HCT116 (cell line): Measurements from ENCODE around the gene ADORA1. TPM values are rescaled to one million over a fixed set of nuclear protein-coding genes. Genes with fewer than 3 reads are reported as not detected.

Experiments
- ATAC-seq: fragments of 200-7000 bp; cut with Tn5 transposase; 2 replicates; pipeline ENCODE4 v1.9.1; 2020; ENCODE audit warnings: mild to moderate bottlenecking, moderate library complexity
- BruUV-seq: library from RNA; stranded (reverse); fragments of 400-500 nt; replicated peaks from 2 replicates; lab custom pipeline; 2021; lab: Mats Ljungman, UMichigan
- CTCF ChIA-PET: fragments of 300-600 bp; sonication (Branson Sonifier 250); formaldehyde crosslinking; loops from one replicate; lab custom pipeline; 2021; ENCODE audit warnings: antibody characterized with exemption; lab: Charles Lee
- POLR2A ChIA-PET: fragments of 300-600, 350-600 bp; sonication (Branson Sonifier 250); formaldehyde crosslinking; loops from one replicate; lab custom pipeline; 2021; ENCODE audit warnings: antibody characterized with exemption; lab: Charles Lee
- RAD21 ChIA-PET, 2 experiments: fragments of 300-600 bp; sonication (Branson Sonifier 250); formaldehyde crosslinking; loops; one replicate each; lab custom pipeline; 2023; ENCODE audit warnings: low total read pairs in 2 of 2; ENCODE audit not compliant: uncharacterized antibody in 2 of 2, unreplicated experiment in 2 of 2, low non-redundant PET in 1 of 2; lab: Charles Lee
- DNase-seq: peaks from one replicate; pipeline ENCODE4 v3.0.0-alpha.2; 2010; ENCODE audit warnings: low read depth, low spot score
- H2AFZ ChIP-seq: fragments of 200-600 bp; shearing (Covaris generic), sonication (generic); 2 replicates; pipeline ENCODE4 v1.6.1; 2017; ENCODE audit warnings: low read depth, mixed run types, mixed read lengths, antibody characterized with exemption, low read length; ENCODE audit not compliant: poor library complexity, severe bottlenecking
- H3K27ac ChIP-seq: 2 replicates; pipeline ENCODE4 v1.5.1; 2012; ENCODE audit warnings: low read depth, low read length
- H3K27me3 ChIP-seq: fragments of 200-600 bp; sonication (generic); 2 replicates; pipeline ENCODE4 v1.6.1; 2016; ENCODE audit warnings: mixed run types, low read length, mixed read lengths; ENCODE audit not compliant: insufficient read depth
- H3K36me3 ChIP-seq, 2 experiments: fragments of 200-500 bp in 1 of 2; fragments of 200-600 bp in 1 of 2; sonication (Bioruptor generic) in 1 of 2; sonication (generic) in 1 of 2; 2 replicates each; pipeline versions ENCODE4 v1.5.1 to v1.6.1; 2014 to 2016; ENCODE audit warnings: low read length in 2 of 2, inconsistent platforms in 1 of 2, mixed read lengths in 1 of 2, mixed run types in 1 of 2; ENCODE audit not compliant: insufficient read depth in 2 of 2, control insufficient read depth in 1 of 2
- H3K4me1 ChIP-seq, 2 experiments: fragments of 200-600 bp in 1 of 2; sonication (generic) in 1 of 2; 2 replicates each; pipeline versions ENCODE4 v1.5.1 to v1.6.1; 2012 to 2017; ENCODE audit warnings: low read length in 2 of 2, inconsistent platforms in 1 of 2, mild to moderate bottlenecking in 1 of 2, mixed read lengths in 1 of 2, mixed run types in 1 of 2, moderate library complexity in 1 of 2; ENCODE audit not compliant: insufficient read depth in 2 of 2, control insufficient read depth in 1 of 2
- H3K4me2 ChIP-seq: fragments of 200-600 bp; sonication (generic); 2 replicates; pipeline ENCODE4 v1.6.1; 2017; ENCODE audit warnings: mixed run types, low read length, mixed read lengths
- H3K4me3 ChIP-seq, 2 experiments: fragments of 200-600 bp in 1 of 2; sonication (generic) in 1 of 2; replicated peaks in 1 of 2; 2 replicates each; pipeline ENCODE4 v1.5.1; 2011 to 2016; ENCODE audit warnings: low read length in 2 of 2, control low read depth in 1 of 2, low read depth in 1 of 2, mild to moderate bottlenecking in 1 of 2, mixed read lengths in 1 of 2, mixed run types in 1 of 2
- H3K79me2 ChIP-seq: fragments of 200-600 bp; sonication (generic); 2 replicates; pipeline ENCODE4 v1.6.1; 2017; ENCODE audit warnings: mild to moderate bottlenecking, mixed run types, low read length, moderate library complexity, mixed read lengths; ENCODE audit not compliant: insufficient read depth
- H3K9ac ChIP-seq: fragments of 200-600 bp; sonication (generic); 2 replicates; pipeline ENCODE4 v1.6.1; 2016; ENCODE audit warnings: low read length, mixed read lengths
- H3K9me2 ChIP-seq: fragments of 200-600 bp; sonication (generic), shearing (Covaris generic); 2 replicates; pipeline ENCODE4 v1.6.1; 2017; ENCODE audit warnings: mixed run types, mild to moderate bottlenecking, moderate library complexity; ENCODE audit not compliant: insufficient read depth
- H3K9me3 ChIP-seq, 2 experiments: fragments of 200-500 bp in 1 of 2; fragments of 200-600 bp in 1 of 2; sonication (Bioruptor generic) in 1 of 2; sonication (generic) in 1 of 2; 2 replicates each; pipeline ENCODE4 v1.6.1; 2014 to 2017; ENCODE audit warnings: low read length in 2 of 2, mixed read lengths in 2 of 2, inconsistent platforms in 1 of 2, low read depth in 1 of 2, mild to moderate bottlenecking in 1 of 2, mixed run types in 1 of 2, moderate library complexity in 1 of 2; ENCODE audit not compliant: control insufficient read depth in 1 of 2, insufficient read depth in 1 of 2
- H4K20me1 ChIP-seq: fragments of 200-600 bp; sonication (generic), shearing (Covaris generic); 2 replicates; pipeline ENCODE4 v1.6.1; 2017; ENCODE audit warnings: mixed run types, mild to moderate bottlenecking, moderate library complexity; ENCODE audit not compliant: insufficient read depth
- CBX3 ChIP-seq: IDR thresholded peaks from 2 replicates; pipeline ENCODE4 v1.6.1; 2012; ENCODE audit warnings: low read depth
- CEBPB ChIP-seq: IDR thresholded peaks from 2 replicates; pipeline ENCODE4 v1.6.1; 2012; ENCODE audit warnings: low read depth
- EGR1 ChIP-seq: IDR thresholded peaks from 2 replicates; pipeline ENCODE4 v1.6.1; 2012; ENCODE audit warnings: low read depth
- ELF1 ChIP-seq: IDR thresholded peaks from 2 replicates; pipeline ENCODE4 v1.6.1; 2012; ENCODE audit warnings: low read depth, borderline replicate concordance
- POLR2A ChIP-seq: IDR thresholded peaks from 2 replicates; pipeline ENCODE4 v1.7.0; 2011; ENCODE audit warnings: borderline replicate concordance; ENCODE audit not compliant: insufficient read depth, insufficient read length; ENCODE audit errors: extremely low read depth
- RAD21 ChIP-seq: IDR thresholded peaks from 2 replicates; pipeline ENCODE4 v1.6.1; 2012; ENCODE audit warnings: low read depth, mild to moderate bottlenecking
- SIN3A ChIP-seq: IDR thresholded peaks from 2 replicates; pipeline ENCODE4 v1.6.1; 2012; ENCODE audit warnings: low read depth
- SP1 ChIP-seq: IDR thresholded peaks from 2 replicates; pipeline ENCODE4 v1.6.1; 2012; ENCODE audit warnings: low read depth
- SRF ChIP-seq: IDR thresholded peaks from 2 replicates; pipeline ENCODE4 v1.6.1; 2012; ENCODE audit warnings: low read depth
- TCF7L2 ChIP-seq: IDR thresholded peaks from 2 replicates; pipeline ENCODE4 v1.7.0; 2011; ENCODE audit warnings: borderline replicate concordance, inconsistent platforms; ENCODE audit not compliant: insufficient read depth, insufficient read length; ENCODE audit errors: extremely low read depth
- YY1 ChIP-seq: IDR thresholded peaks from 2 replicates; pipeline ENCODE4 v1.6.1; 2011; ENCODE audit warnings: low read length, low read depth, moderate library complexity, mild to moderate bottlenecking; ENCODE audit not compliant: insufficient replicate concordance; ENCODE audit errors: extremely low read depth
- ZNF274 ChIP-seq: fragments of 200-500 bp; sonication (Bioruptor generic); IDR thresholded peaks from 2 replicates; pipeline ENCODE4 v1.6.1; 2014; ENCODE audit warnings: mild to moderate bottlenecking, low read depth, low read length, inconsistent platforms
- intact Hi-C: fragments of 100-400 bp; cut with micrococcal nuclease; formaldehyde crosslinking; loops from 2 replicates; pipeline ENCODE4 v1.10.0; 2022
- total RNA-seq: library from RNA; stranded (reverse); gene quantifications from one replicate; pipeline ENCODE4 v1.2.1, GENCODE V29; 2021; ENCODE audit not compliant: unreplicated experiment
- TF ChIP-seq, protein P1 (sequence below): IDR thresholded peaks from 2 replicates; pipeline ENCODE4 v1.6.1; 2012
- TF ChIP-seq, protein P2 (sequence below), 3 experiments: fragments of 200-600 bp in 1 of 3; sonication (generic) in 1 of 3; IDR thresholded peaks in 2 of 3; conservative IDR thresholded peaks in 1 of 3; 2 replicates each; pipeline ENCODE4 v1.5.1; 2012 to 2017; ENCODE audit warnings: low read depth in 2 of 3, low read length in 2 of 3, antibody characterized with exemption in 1 of 3, borderline replicate concordance in 1 of 3, control low read depth in 1 of 3, mild to moderate bottlenecking in 1 of 3, mixed read lengths in 1 of 3, mixed run types in 1 of 3, moderate library complexity in 1 of 3; ENCODE audit not compliant: insufficient read depth in 1 of 3

Gene ADORA1
- total RNA-seq, 1 experiment from 2014 or later = 2.8 TPM

DNA sequence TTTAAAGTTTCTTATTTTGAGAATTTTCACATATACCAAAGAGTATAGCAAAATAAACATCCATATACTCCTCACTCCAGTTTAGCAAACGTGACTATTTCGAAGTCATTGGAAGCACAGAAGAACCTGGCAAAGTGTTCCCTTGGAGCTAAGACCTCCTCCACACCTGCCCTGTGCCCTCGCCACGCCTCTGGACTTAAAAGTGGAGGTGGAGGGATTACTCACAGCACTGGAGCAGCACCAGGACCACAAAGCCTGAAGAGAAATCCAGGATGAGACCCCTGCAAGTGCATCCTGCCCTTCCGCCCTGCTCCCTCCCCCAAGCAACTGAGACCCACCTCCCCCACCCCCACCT, 58.5 kb downstream of the ADORA1 start:
- Histone ChIP-seq H3K27me3 (no peaks in the 10 kb centered on the region), H3K9me2 (no peaks in the 10 kb centered on the region), H3K36me3 (no peaks in the 10 kb centered on the region), H3K9me3 (no peaks in the 10 kb centered on the region), H3K4me1 (peaks cover 0 to 24% of the 10 kb centered on the region in 2 experiments; a peak in 2 of 4 replicates), H3K27ac (no peak overlapping the region), H4K20me1 (no peaks in the 10 kb centered on the region), H3K4me3 (no peak overlapping the region), H3K4me2 (0 out of 2 replicates have a peak overlapping the region, but pooled peaks have one; percentile 0), H2AFZ (no peak overlapping the region), H3K79me2 (no peaks in the 10 kb centered on the region), H3K9ac (no peak overlapping the region)
- TF ChIP-seq, protein P1, sequence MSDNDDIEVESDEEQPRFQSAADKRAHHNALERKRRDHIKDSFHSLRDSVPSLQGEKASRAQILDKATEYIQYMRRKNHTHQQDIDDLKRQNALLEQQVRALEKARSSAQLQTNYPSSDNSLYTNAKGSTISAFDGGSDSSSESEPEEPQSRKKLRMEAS = no peak
- no peak for TF ChIP-seq SRF
- TF ChIP-seq CBX3 = no peak
- TF ChIP-seq ELF1 = no peak
- no peak for TF ChIP-seq POLR2A
- no peak for TF ChIP-seq TCF7L2
- TF ChIP-seq SP1 = no peak
- TF ChIP-seq SIN3A = no peak
- TF ChIP-seq, protein P2, sequence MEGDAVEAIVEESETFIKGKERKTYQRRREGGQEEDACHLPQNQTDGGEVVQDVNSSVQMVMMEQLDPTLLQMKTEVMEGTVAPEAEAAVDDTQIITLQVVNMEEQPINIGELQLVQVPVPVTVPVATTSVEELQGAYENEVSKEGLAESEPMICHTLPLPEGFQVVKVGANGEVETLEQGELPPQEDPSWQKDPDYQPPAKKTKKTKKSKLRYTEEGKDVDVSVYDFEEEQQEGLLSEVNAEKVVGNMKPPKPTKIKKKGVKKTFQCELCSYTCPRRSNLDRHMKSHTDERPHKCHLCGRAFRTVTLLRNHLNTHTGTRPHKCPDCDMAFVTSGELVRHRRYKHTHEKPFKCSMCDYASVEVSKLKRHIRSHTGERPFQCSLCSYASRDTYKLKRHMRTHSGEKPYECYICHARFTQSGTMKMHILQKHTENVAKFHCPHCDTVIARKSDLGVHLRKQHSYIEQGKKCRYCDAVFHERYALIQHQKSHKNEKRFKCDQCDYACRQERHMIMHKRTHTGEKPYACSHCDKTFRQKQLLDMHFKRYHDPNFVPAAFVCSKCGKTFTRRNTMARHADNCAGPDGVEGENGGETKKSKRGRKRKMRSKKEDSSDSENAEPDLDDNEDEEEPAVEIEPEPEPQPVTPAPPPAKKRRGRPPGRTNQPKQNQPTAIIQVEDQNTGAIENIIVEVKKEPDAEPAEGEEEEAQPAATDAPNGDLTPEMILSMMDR (IDR thresholded peaks at IDR 0.05 in 2 of 3, conservative IDR thresholded peaks at IDR 0.05 in 1 of 3; ENCODE audit: borderline replicate concordance in 1 of 3, insufficient read depth in 1 of 3, low read depth in 2 of 3, low read length in 2 of 3) = no peak
- no peak for TF ChIP-seq RAD21
- TF ChIP-seq CEBPB = no peak
- TF ChIP-seq ZNF274 = no peak
- no peak for TF ChIP-seq YY1
- TF ChIP-seq EGR1 = no peak
- intact Hi-C loops = no loop called here
- ChIA-PET CTCF (interaction anchor here (1.1 kb wide), 2 partner anchors 10 to 13 kb away, joined by 3 to 4 read pairs; partner anchors contain the start of gene MYBPH), RAD21 (no interaction called here), POLR2A (no interaction called here)
- DNase-seq (no peak), ATAC-seq (no peak)
- BruUV-seq = no TSS peak
